H1 (cell line): ENCODE measurements around the gene BBS7. TPM values are rescaled to one million over a fixed set of nuclear protein-coding genes. Genes with fewer than 3 reads are reported as not detected.

Experiments
- CTCF ChIA-PET: fragments of 300-600 bp; sonication (Branson Sonifier 250); formaldehyde crosslinking; loops from one replicate; lab custom pipeline; 2021; ENCODE audit not compliant: partially characterized antibody; lab: Charles Lee
- POLR2A ChIA-PET: fragments of 300-600 bp; sonication (Branson Sonifier 250); formaldehyde crosslinking; loops from one replicate; lab custom pipeline; 2021; ENCODE audit warnings: inconsistent platforms; ENCODE audit not compliant: partially characterized antibody; lab: Charles Lee
- DNase-seq, 2 experiments: peaks; one replicate each; pipeline versions ENCODE4 v3.0.0 to v3.0.0-alpha.2; 2010 to 2022; ENCODE audit warnings: low spot score in 2 of 2, low read depth in 1 of 2, mixed read lengths in 1 of 2
- FAIRE-seq: peaks from 2 replicates; lab custom pipeline; 2011; peaks lifted over from hg19 to GRCh38; lab: Jason Lieb, UNC
- H2AFZ ChIP-seq: 2 replicates; pipeline ENCODE4 v1.8.1; 2012; ENCODE audit warnings: low read length, inconsistent platforms
- H2AK5ac ChIP-seq: 2 replicates; pipeline ENCODE4 v1.6.1; 2013; ENCODE audit warnings: low read depth, low read length
- H2BK120ac ChIP-seq: replicated peaks from 2 replicates; pipeline ENCODE3; 2013; ENCODE audit warnings: low read depth, low read length, inconsistent platforms
- H2BK12ac ChIP-seq: 2 replicates; pipeline ENCODE4 v1.6.1; 2013; ENCODE audit warnings: low read depth, low read length
- H2BK15ac ChIP-seq: 2 replicates; pipeline ENCODE4 v1.6.1; 2013; ENCODE audit warnings: low read length
- H2BK20ac ChIP-seq: 2 replicates; pipeline ENCODE4 v1.6.1; 2013; ENCODE audit warnings: low read length
- H2BK5ac ChIP-seq: 2 replicates; pipeline ENCODE4 v1.6.1; 2013; ENCODE audit warnings: low read depth, low read length
- H3K14ac ChIP-seq: 2 replicates; pipeline ENCODE4 v1.6.1; 2013; ENCODE audit warnings: inconsistent platforms; ENCODE audit not compliant: insufficient read length
- H3K18ac ChIP-seq: 2 replicates; pipeline ENCODE4 v1.6.1; 2013; ENCODE audit warnings: low read length; ENCODE audit errors: extremely low read depth
- H3K23ac ChIP-seq: 2 replicates; pipeline ENCODE4 v1.6.1; 2013; ENCODE audit warnings: inconsistent platforms; ENCODE audit not compliant: insufficient read length
- H3K23me2 ChIP-seq: 2 replicates; pipeline ENCODE4 v1.6.1; 2013; ENCODE audit warnings: low read depth, low read length
- H3K27ac ChIP-seq: 2 replicates; pipeline ENCODE4 v1.6.1; 2011; ENCODE audit warnings: low read depth, low read length, inconsistent platforms
- H3K27me3 ChIP-seq, 4 experiments: replicated peaks in 1 of 4; 1 replicate in 1 of 4; 2 replicates in 3 of 4; pipeline versions ENCODE4 v1.6.1 to v1.8.1; 2011 to 2013; ENCODE audit warnings: low read length in 3 of 4, mild to moderate bottlenecking in 3 of 4, inconsistent platforms in 2 of 4, mixed read lengths in 2 of 4, moderate library complexity in 1 of 4; ENCODE audit not compliant: control insufficient read depth in 3 of 4, insufficient read depth in 3 of 4; ENCODE audit errors: extremely low read depth in 1 of 4
- H3K36me3 ChIP-seq, 4 experiments: 2 replicates each; pipeline versions ENCODE4 v1.6.1 to v1.8.1; 2011 to 2013; ENCODE audit warnings: mild to moderate bottlenecking in 4 of 4, low read length in 3 of 4, moderate library complexity in 2 of 4, control low read depth in 1 of 4, inconsistent platforms in 1 of 4; ENCODE audit not compliant: insufficient read depth in 4 of 4, control insufficient read depth in 2 of 4
- H3K4ac ChIP-seq: replicated peaks from 2 replicates; pipeline ENCODE3; 2013; ENCODE audit warnings: low read length, low read depth, mixed read lengths, inconsistent platforms; ENCODE audit not compliant: insufficient read length
- H3K4me1 ChIP-seq, 4 experiments: replicated peaks in 1 of 4; 1 replicate in 1 of 4; 2 replicates in 3 of 4; pipeline versions ENCODE4 v1.6.1 to v1.8.1; 2011 to 2013; ENCODE audit warnings: low read length in 3 of 4, inconsistent platforms in 2 of 4, mixed read lengths in 1 of 4; ENCODE audit not compliant: insufficient read depth in 4 of 4, control insufficient read depth in 3 of 4
- H3K4me2 ChIP-seq, 2 experiments: 2 replicates each; pipeline versions ENCODE4 v1.6.1 to v1.8.1; 2011 to 2013; ENCODE audit warnings: low read depth in 2 of 2, low read length in 2 of 2, control low read depth in 1 of 2, inconsistent platforms in 1 of 2, mild to moderate bottlenecking in 1 of 2; ENCODE audit not compliant: insufficient read depth in 1 of 2
- H3K4me3 ChIP-seq, 4 experiments: fragments of 200-600, 300-600 bp in 1 of 4; sonication (generic), shearing (Covaris generic), sonication (Bioruptor Twin) in 1 of 4; 2 replicates each; pipeline versions ENCODE4 v1.5.1 to v1.8.1; 2011 to 2016; ENCODE audit warnings: low read length in 4 of 4, low read depth in 3 of 4, control low read depth in 2 of 4, inconsistent platforms in 2 of 4, mild to moderate bottlenecking in 2 of 4, mixed read lengths in 1 of 4, moderate library complexity in 1 of 4; ENCODE audit not compliant: insufficient read depth in 2 of 4; ENCODE audit errors: extremely low read depth in 1 of 4
- H3K56ac ChIP-seq: replicated peaks from 2 replicates; pipeline ENCODE3; 2013; ENCODE audit warnings: low read depth, mild to moderate bottlenecking, mixed read lengths, low read length, inconsistent platforms; ENCODE audit not compliant: insufficient read length
- H3K79me1 ChIP-seq: 2 replicates; pipeline ENCODE4 v1.6.1; 2013; ENCODE audit warnings: low read depth, low read length, control low read depth
- H3K79me2 ChIP-seq, 2 experiments: 2 replicates each; pipeline versions ENCODE4 v1.6.1 to v1.8.1; 2012 to 2013; ENCODE audit warnings: low read length in 2 of 2, mild to moderate bottlenecking in 2 of 2, inconsistent platforms in 1 of 2; ENCODE audit not compliant: insufficient read depth in 2 of 2, control insufficient read depth in 1 of 2
- H3K9ac ChIP-seq, 4 experiments: replicated peaks in 1 of 4; 1 replicate in 1 of 4; 2 replicates in 3 of 4; pipeline versions ENCODE4 v1.6.1 to v1.8.1; 2011 to 2013; ENCODE audit warnings: low read depth in 3 of 4, low read length in 3 of 4, control low read depth in 2 of 4, mild to moderate bottlenecking in 2 of 4, moderate library complexity in 2 of 4, inconsistent platforms in 1 of 4; ENCODE audit errors: extremely low read depth in 1 of 4
- H3K9me3 ChIP-seq, 2 experiments: 2 replicates each; pipeline versions ENCODE4 v1.6.1 to v1.8.1; 2012 to 2013; ENCODE audit warnings: mild to moderate bottlenecking in 2 of 2, moderate library complexity in 2 of 2, control low read depth in 1 of 2, inconsistent platforms in 1 of 2, low read depth in 1 of 2, low read length in 1 of 2, mixed read lengths in 1 of 2; ENCODE audit not compliant: insufficient read depth in 2 of 2
- H4K20me1 ChIP-seq, 2 experiments: replicated peaks in 1 of 2; 2 replicates each; pipeline versions ENCODE3 to v1.8.1; 2011 to 2013; ENCODE audit warnings: inconsistent platforms in 2 of 2, low read length in 2 of 2, mild to moderate bottlenecking in 1 of 2; ENCODE audit not compliant: insufficient read depth in 2 of 2, control insufficient read depth in 1 of 2
- H4K5ac ChIP-seq: 2 replicates; pipeline ENCODE4 v1.6.1; 2013; ENCODE audit warnings: low read length, low read depth, mixed read lengths, inconsistent platforms; ENCODE audit not compliant: insufficient read length
- H4K8ac ChIP-seq: 2 replicates; pipeline ENCODE4 v1.8.0; 2013; ENCODE audit warnings: mild to moderate bottlenecking, moderate library complexity, low read length, inconsistent platforms; ENCODE audit not compliant: insufficient read depth; ENCODE audit errors: extremely low read depth
- H4K91ac ChIP-seq: replicated peaks from 2 replicates; pipeline ENCODE3; 2013; ENCODE audit warnings: low read length, mixed read lengths, inconsistent platforms; ENCODE audit not compliant: insufficient read length
- ATF3 ChIP-seq: IDR thresholded peaks from 2 replicates; pipeline ENCODE4 v1.6.1; 2011; ENCODE audit warnings: low read depth, mild to moderate bottlenecking, low read length; ENCODE audit not compliant: insufficient read depth
- BACH1 ChIP-seq: IDR thresholded peaks from 2 replicates; pipeline ENCODE4 v1.6.1; 2012; ENCODE audit warnings: low read length, improper control_type of control experiment
- CBX8 ChIP-seq: fragments of 300-800, 300-1000 bp; sonication (generic); IDR thresholded peaks from 2 replicates; pipeline ENCODE4 v1.7.1; 2016; ENCODE audit warnings: low read depth, low read length, borderline replicate concordance
- E2F6 ChIP-seq: IDR thresholded peaks from 2 replicates; pipeline ENCODE4 v1.6.1; 2012; ENCODE audit warnings: inconsistent platforms
- GABPA ChIP-seq: IDR thresholded peaks from 2 replicates; pipeline ENCODE4 v1.6.1; 2011; ENCODE audit warnings: mild to moderate bottlenecking, low read length, moderate library complexity, borderline replicate concordance; ENCODE audit not compliant: insufficient read depth
- HDAC2 ChIP-seq, 2 experiments: fragments of 300-600 bp in 1 of 2; sonication (generic) in 1 of 2; IDR thresholded peaks; 2 replicates each; pipeline ENCODE4 v1.6.1; 2011 to 2012; ENCODE audit warnings: low read depth in 2 of 2, low read length in 2 of 2, mild to moderate bottlenecking in 2 of 2, moderate library complexity in 2 of 2, borderline replicate concordance in 1 of 2, inconsistent platforms in 1 of 2
- MAX ChIP-seq: IDR thresholded peaks from 2 replicates; pipeline ENCODE4 v1.6.1; 2012; ENCODE audit warnings: inconsistent platforms
- NANOG ChIP-seq: IDR thresholded peaks from 2 replicates; pipeline ENCODE4 v1.6.1; 2011; ENCODE audit warnings: low read length, low read depth, mild to moderate bottlenecking, inconsistent platforms; ENCODE audit not compliant: insufficient read depth, poor library complexity, severe bottlenecking
- POU5F1 ChIP-seq: IDR thresholded peaks from 2 replicates; pipeline ENCODE4 v1.6.1; 2011; ENCODE audit warnings: low read depth, mild to moderate bottlenecking, low read length, moderate library complexity
- RXRA ChIP-seq: IDR thresholded peaks from 2 replicates; pipeline ENCODE4 v1.6.1; 2011; ENCODE audit warnings: low read depth, mild to moderate bottlenecking, low read length, moderate library complexity; ENCODE audit not compliant: insufficient read depth
- SP4 ChIP-seq: IDR thresholded peaks from 2 replicates; pipeline ENCODE4 v1.6.1; 2012; ENCODE audit warnings: low read length, inconsistent platforms
- SRF ChIP-seq: IDR thresholded peaks from 2 replicates; pipeline ENCODE4 v1.6.1; 2011; ENCODE audit warnings: mild to moderate bottlenecking, low read depth, low read length, moderate library complexity
- TAF7 ChIP-seq: optimal IDR thresholded peaks from 2 replicates; pipeline ENCODE3; 2011; ENCODE audit warnings: low read depth, mild to moderate bottlenecking, inconsistent platforms, low read length, moderate library complexity, borderline replicate concordance
- WGBS, 2 experiments: shearing (Covaris generic) in 1 of 2; methylation state at CpG; one replicate each; pipeline versions ENCODE4 v1.1.6 to v1.1.7; 2013 to 2015; ENCODE audit warnings: low lambda C conversion rate in 2 of 2, mixed read lengths in 2 of 2, inconsistent platforms in 1 of 2, low coverage in 1 of 2, missing lambda C conversion rate in 1 of 2; ENCODE audit not compliant: insufficient replicate concordance in 2 of 2, insufficient coverage in 1 of 2, insufficient read length in 1 of 2; ENCODE audit errors: extremely low coverage in 1 of 2, missing lambda C conversion rate in 1 of 2; 5-methylcytosine and 5-hydroxymethylcytosine counted together
- polyA plus RNA-seq, 7 experiments: library from polyadenylated mRNA; depleted of rRNA in 3 of 7; stranded (reverse) in 5 of 7; unstranded in 2 of 7; fragments of >200 nt in 5 of 7; fragments of 200-250 nt in 2 of 7; gene quantifications; 1 replicate in 5 of 7; 2 replicates in 1 of 7; 4 replicates in 1 of 7; pipeline versions ENCODE4 v1.2.1 to v1.2.3, GENCODE V29; 2011 to 2013; ENCODE audit warnings: missing spikeins in 2 of 7, mixed read lengths in 2 of 7
- total RNA-seq: library from RNA; stranded (reverse); fragmentation: NEBNext Ultra II Directional; extraction: Animal tissue kit (Norgen Biotek cat#: 25700); gene quantifications from 2 replicates; pipeline ENCODE4 v1.2.1, GENCODE V29; 2021

BBS7 gene
- total and polyA plus RNA-seq, 2 of the 8 experiments (the other 6 are each of a cell fraction or from before 2014, with no cell fraction given), result 16.6 to 21.5 TPM

GRCh38 chr4:121861426-121861825, 8.8 kb downstream of the BBS7 start:
- no peak overlapping the region for H2BK15ac ChIP-seq
- no peaks in the 10 kb centered on the region for H3K9me3 ChIP-seq
- H3K23me2 ChIP-seq, result no peaks in the 10 kb centered on the region
- H3K4me1 ChIP-seq, result no peaks in the 10 kb centered on the region
- H4K91ac ChIP-seq, result no peak overlapping the region
- no peak overlapping the region for H3K18ac ChIP-seq
- H3K4me2 ChIP-seq, result no peak overlapping the region
- no peak overlapping the region for H3K9ac ChIP-seq
- no peaks in the 10 kb centered on the region for H3K27me3 ChIP-seq
- no peak overlapping the region for H3K4ac ChIP-seq
- H3K36me3 ChIP-seq, result peaks cover 0 to 18% (median 2%) of the 10 kb centered on the region in 4 experiments; a peak in 2 of 8 replicates
- CTCF ChIA-PET, result no interaction called here
- WGBS, 2 experiments, result 96% methylated on average over 2 of the region's 2 CpGs; no CpG with 5 or more reads in 1 of the 2 experiments
- H3K4me3 ChIP-seq, result no peak overlapping the region
- FAIRE-seq (no peak), DNase-seq (no peak)
- no peak overlapping the region for H2BK12ac ChIP-seq
- no peak overlapping the region for H3K14ac ChIP-seq
- no peak overlapping the region for H4K8ac ChIP-seq
- H3K27ac ChIP-seq, result no peak overlapping the region
- H2BK20ac ChIP-seq, result no peak overlapping the region
- no peak overlapping the region for H3K23ac ChIP-seq
- H3K79me1 ChIP-seq, result no peaks in the 10 kb centered on the region
- no peak overlapping the region for H2AK5ac ChIP-seq
- POLR2A ChIA-PET, result no interaction called here
- no peak overlapping the region for H2BK120ac ChIP-seq
- no peaks in the 10 kb centered on the region for H3K79me2 ChIP-seq
- H4K20me1 ChIP-seq, result no peaks in the 10 kb centered on the region
- no peak overlapping the region for H2BK5ac ChIP-seq
- H4K5ac ChIP-seq, result no peak overlapping the region
- no peak overlapping the region for H3K56ac ChIP-seq
- no peak overlapping the region for H2AFZ ChIP-seq
- TF ChIP-seq ATF3 (no peak), BACH1 (no peak), GABPA (no peak), CBX8 (no peak), E2F6 (no peak), POU5F1 (no peak), SP4 (no peak), RXRA (no peak), HDAC2 (IDR thresholded peaks at IDR 0.05; ENCODE audit: borderline replicate concordance in 1 of 2, low read depth in 2 of 2, low read length in 2 of 2) (no peak), SRF (no peak), MAX (no peak), NANOG (no peak), TAF7 (no peak)
